ENCODE data around the gene DUSP2.

DUSP2 gene

DNA sequence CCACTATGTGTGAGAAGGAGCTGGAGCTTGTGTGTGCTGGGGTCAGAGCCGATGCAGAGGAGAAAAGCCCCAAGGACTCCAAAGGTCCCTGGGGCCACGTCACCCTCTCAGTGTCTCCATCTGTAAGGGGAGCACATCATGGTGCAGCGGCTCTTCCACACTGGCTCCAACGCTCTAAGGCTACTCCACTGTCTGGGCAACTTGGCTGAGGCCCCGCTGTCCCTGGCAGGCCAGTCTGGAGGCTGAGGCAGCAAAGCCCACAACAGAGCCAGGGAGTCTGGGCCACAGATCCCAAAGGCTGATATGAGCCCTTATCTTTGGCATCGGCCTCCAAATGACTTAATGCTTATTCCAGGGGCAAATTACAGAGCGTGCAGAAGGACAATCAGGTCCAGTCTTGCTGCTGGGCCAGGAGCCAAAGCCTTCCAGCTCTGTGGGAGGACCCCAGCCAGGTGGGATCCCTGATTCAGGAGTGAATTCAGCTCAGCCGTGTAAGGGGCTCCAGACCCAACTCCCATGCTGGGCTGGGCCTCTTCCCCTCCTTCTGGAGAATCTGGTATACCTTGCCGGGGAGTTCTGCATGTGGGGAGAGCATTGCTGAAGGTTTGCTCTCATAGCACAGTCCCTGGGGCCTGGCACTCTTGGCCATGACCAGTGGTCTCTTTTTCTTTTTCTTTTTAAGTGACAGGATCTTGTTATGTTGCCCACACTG is 1.8 kb upstream of the DUSP2 start:
- DNase-seq, result peak in 1 of 2 donors; percentile 43

DNA sequence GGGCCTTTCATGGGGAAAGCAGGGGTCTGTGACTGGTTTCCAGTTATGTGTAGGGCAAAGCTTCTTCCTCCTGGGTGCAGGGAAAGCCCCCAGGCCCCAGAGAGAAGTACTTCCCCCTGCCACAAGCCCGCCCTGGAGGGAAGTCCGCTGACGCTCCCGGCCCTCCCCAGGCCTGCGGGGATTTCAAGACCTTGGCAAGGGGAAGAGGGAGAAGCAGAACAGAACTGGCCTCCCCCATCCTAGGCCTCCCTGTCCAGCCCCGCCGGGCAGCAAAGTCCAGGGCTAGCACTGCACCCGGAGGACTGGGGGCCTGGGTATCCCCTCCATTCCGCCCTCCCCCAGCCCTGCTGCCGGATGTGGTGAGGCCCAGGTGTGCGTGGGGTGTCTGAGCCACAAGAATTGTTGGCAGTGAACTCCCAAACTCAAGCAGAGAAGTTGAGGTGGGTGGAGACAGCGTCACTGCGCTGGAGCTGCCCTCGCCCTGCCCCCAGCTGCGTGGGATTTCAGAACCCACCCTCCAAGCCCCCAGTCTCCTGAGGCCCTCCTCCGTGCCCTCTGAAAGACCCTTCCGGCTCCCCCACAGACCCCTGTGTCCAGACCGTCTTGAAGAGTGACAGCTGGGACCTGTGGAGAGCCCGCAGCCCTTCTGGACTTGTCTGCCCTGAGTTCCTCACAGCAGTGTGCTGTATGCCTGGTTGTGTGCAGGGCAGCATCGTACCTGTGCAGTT is 1.1 kb upstream of the DUSP2 start:
- DNase-seq, result peak; percentile 89 to 90

DNA sequence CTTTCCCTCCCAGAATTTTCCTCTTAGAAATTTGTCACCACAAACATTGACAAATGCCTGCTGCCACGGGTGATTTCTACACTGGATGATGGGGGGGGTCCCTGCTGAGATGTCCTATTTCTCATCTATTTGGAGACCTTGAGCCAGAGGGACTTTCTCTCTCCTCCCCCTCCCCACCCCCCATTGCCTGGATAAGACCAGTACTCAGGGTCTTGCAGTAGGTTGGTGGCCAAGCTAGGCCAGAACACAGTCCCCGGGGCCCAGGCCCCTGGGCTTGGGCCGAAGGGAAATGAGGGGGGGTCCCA is 560 bp upstream of the DUSP2 start:
- DNase-seq, result no peak

DNA sequence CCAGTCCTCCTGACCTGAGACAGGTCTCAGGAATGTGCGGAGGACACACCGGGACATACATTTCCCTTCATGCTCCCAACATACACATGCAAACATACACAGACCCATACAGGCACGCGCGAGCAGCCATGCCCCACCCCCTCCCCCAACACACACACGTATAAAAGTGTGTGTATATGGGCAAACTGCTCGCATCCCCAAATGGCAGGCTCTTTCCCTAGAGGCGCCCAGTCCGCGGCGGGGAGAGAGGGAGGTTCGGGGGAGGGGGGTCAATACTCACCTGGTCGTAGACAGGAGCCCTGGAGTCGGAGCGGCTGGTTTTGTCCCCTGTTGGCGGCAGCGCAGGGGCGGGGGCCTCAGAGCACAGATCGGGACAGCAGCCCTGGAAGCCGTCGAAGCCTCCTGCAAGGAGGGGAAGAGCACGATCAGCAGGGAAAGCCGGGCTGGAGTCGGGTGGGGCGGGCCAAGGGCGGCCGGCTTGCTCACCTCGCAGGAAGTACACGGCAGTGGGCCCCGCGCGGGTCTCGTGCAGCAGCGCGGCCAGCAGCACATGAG is 682 bp downstream of the DUSP2 start:
- DNase-seq, result peak; percentile 23 to 52

DNA sequence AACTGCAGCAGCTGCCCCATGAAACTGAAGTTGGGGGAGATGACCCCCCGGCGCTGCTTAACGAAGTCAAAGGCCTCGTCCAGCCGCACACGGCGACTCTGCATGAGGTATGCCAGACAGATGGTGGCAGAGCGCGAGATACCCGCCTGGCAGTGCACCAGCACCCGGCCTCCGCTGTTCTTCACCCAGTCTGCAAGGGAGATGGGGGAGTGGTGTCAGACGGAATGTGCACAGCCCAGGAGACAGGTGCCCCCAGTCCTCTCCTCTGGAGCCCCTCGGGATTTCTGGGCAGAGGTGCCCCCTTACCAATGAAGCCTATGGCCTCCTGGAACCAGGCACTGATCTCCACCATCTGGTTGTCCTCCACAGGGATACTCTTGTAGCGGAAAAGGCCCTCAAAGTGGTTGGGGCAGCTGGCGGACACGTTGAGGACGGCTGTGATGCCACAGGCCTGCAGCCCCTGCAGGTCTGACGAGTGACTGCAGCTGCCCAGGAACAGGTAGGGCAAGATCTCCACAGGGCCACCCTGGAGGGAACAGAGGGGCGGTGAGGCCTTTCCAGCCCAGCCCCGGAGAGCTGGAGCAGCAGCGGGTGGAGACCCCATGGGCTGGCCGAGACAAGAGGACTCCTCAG is 1.3 kb downstream of the DUSP2 start:
- peak; percentile 28 to 48 for DNase-seq

DNA sequence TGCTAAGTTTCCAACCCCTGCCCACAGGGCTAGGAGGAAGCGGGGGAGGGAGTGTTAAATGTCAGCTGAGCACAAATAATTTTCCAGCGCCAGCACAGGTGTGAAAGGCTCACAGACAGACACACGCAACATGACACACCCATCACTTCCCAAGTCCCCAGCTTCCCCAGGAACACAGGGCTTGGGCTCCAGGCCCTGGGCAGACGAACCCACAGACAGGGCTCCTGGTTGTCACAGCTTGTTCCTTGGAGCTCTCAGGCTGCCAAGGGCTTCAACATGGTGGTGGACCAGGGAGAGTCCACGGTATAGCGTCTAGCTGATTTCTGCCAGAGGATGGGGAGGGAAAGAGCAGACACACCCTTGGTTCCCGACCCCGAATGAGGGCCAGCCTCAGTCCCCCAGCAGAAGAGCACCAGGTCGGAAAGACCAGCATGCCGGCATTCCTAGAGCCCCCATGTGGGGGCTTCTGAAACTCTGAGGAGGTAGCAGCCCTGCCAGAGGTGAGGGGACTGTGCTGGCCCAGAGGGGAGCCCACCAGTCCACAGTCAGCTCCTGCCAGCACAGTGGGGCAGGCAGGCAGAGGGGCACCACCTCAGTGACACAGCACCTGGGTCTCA is 1.9 kb downstream of the DUSP2 start:
- DNase-seq, result peak; percentile 13 to 52

DNA sequence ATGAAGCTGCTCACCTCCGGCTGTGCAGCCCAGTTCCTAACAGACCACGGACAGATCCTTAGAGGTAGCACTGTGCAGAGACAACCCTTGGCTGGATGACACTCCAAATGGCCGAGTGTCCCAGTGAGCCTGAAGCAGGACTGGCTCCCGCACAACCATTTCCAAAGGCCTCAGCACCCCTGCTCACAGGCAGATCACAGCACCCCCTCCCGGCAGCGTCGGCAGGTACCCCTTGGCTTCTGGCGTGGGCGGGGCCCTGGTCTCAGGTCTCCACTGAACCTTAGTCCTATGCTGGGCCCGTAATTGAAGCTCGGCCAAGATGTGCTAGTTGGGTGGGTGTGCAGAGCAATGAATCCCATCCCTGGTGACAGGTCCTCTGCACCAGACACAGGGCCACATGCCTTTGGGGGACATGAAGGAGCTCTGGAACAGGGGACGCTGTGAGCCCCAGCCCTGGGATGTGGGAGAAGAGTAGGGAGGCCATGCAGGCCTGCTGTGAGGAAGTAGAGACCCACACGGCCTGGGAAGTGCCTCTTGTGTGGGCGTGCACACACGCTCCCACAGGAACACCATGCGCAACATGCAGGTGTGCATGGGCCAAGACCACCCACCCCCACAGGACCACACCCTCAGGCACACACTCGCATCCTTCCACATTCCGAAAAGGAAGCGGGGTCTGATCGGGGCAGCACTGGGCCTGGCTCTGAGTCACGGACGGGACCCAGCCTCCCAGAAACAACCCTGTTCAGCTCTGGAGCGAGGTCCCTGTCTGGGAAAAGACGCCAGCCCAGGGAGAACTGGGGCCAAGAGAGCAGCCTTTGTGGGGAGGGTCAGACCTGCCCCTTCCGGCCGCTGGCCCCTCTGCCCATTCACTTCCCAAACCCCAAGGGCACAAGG is 2.8 kb downstream of the DUSP2 start:
- peak; percentile 70 to 78 for DNase-seq

DNA sequence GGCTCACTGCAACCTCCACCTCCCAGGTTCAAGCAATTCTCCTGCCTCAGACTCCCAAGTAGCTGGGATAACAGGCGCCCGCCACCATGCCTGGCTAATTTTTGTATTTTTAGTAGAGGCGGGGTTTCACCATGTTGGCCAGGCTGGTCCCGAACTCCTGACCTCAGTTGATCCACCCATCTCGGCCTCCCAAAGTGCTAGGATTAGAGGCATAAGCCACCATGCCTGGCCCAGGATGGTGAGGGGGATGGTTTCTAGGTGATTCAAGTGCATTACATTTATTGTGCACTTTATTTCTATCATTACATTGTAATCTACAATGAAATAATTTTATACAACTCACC is 3.6 kb downstream of the DUSP2 start:
- DNase-seq, result peak in 1 of 2 donors; percentile 29

DNA sequence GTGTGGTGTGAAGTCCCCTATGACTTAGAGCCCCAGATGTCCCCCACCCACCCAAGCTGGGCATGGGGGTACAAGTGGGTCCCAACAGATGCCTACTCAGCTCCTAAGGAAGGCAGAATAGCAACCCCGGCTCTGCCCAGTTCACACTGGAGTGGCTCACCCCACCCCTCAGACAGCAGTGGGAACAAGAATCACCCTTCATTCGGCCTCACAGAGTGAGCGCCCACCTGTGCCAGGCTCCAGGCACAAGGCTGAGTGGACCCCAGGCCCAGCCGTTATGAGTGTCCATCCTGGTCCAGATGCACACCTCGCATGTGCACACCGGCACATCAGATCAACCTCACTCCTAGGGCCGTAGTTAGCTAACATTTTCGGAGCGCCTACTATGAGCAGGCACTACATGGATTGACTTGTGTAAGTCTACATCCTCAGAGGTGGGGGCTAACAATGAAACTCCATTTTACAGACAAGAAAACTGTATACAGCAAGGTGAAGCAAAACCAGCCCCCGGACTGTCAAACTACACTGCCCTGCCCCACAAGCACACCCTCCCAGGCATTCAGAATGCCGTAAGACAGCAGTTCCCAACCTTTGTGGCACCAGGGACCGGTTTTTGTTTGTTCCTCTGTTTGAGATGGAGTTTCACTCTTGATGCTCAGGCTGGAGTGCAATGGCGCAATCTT is 4.2 kb downstream of the DUSP2 start:
- peak in 1 of 2 donors; percentile 39 for DNase-seq

DNA sequence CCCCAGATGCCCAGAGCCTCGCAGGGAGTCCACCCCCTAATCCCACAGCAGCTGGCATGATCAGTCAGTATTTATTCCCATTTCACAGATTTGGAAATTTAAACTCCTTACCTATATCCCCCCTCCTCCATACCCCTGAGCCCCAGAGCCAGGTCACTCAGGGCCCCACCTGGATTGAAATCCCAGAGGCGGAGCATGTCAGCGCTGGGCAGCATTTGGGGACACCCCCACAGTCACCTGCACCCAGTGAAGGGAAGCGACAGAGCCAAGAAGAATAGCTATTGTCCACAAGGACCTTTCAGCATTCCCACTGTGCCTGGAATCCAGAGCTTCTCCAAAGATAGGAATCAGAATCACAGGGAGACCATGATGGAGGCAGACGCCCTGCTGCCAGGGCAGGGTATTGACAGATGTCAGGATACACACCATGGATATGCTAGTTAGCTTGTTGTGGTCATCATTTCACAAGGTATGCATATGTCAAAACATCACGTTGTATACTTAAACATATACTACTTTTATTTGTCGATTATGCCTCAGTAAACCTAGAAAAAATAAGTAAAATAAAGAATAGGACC is 6.0 kb downstream of the DUSP2 start:
- peak in 1 of 2 donors; percentile 27 for DNase-seq

DNA sequence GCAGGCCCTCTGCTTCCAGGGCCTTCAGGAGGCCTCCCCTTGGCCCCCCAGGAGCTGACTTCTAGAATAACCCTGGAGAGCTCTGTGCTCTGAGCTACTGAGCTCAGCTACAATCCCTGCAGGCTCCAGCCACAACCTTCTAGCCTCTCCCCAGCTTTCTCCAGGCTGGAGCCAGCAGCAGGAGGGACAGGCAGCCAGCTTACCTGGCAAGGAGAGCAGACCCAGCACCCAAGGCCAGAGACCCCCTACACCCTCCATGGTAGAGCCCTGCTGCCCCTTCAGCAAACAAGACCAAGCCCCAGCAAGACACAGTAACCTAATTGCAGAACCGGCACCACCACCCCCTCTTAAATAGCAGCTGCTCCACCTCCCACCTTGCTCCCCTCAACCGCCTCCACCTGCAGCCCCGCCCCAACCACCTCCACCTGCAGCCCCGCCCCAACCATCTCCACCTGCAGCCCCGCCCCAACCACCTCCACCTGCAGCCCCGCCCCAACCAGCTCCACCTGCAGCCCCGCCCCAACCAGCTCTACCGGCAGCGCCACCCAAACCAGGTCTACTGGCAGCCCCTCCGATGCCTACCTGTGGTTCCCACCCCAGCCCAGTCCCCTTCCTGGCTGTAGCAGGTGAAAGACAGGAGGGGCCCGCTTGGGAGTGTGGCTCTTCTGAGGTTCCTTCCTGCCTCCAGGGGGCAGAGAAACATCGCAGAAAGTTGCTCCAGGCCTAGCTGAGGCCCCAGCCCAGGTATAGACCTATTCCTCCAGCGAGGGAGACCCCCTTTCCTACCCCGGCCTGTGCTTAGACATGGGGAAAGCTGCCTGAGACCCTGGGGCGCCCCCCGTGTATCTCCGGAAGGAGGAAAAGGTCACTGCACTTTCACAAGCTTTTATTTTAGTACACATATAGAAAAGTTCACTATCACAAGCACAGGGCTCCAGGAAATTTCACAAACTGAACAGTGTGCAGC is 6.8 kb downstream of the DUSP2 start, which contains the start of gene ASTL:
TSS of gene ASTL (minus strand) at position 324 of the 967 bp plus-strand sequence. CDS start at position 258, 66 bp downstream.
- peak; percentile 71 to 76 for DNase-seq

DNA sequence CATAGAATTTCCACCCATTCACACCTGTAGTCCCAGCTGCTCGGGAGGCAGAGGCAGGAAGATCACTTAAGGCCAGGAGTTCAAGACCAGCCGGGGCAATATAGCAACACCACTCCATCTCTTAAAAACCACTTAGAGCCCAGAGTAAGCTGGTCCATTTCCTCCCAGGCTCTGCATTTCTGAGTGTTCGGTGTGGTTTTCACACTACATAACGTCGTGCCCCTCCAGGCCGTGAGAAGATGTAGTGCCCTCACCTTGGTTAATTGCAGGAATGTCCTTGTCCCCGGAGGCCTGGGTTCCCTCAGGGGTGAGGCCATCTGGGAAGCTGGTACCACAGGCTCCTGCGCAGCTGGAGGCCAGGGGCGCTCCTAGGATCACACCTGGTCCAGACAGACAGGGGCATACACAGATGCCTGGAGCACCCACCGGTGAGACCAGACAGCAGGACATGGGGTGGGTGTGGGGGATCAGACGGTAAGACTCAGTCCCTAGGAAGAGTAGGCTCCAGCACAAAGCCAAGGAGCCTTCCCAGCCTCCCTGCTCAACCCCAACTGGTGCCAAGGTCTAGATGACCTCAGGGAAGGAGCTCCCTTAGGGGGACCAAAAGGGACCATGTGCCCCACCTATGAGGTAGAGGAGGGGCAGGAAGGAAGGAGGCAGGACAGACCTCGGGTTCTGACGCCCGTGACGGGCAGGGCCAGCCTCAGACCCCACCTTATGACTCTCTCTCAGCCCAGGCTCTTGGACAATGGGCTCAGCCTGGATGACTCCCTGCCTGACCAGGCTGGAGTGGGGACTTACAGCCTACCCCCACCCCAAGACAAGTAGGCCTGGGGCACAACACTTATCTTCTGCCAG is 7.7 kb downstream of the DUSP2 start:
- peak in 1 of 2 donors; percentile 30 for DNase-seq

DNA sequence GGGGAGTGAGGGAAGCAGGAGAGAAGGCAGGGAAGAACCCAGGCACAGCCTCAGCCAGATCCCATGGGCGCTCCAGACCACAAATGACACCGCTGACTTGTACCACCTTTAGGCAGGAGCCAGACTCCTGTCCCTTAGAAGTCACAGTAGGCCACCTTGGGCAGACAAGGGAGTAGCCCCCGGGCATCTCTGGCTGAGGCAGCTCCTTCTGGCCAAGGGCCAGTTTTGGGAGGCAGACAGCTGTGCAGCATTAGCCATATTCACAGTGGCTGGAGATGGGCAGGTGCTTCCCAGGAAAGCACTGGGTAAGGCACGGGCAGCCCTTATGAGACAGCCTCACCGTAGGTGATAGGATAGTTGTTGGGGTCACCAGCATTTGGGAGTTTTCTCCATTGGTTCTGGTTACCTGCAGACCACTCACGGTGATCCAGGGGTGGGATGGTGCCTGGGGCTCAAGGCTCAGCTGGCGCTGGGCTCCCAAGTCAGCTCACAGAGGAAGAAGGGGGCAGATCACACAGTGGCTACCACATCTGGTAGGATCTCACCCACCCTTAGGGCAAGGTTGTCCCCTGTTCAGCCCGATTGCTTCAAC is 9.0 kb downstream of the DUSP2 start:
- DNase-seq, result peak in 1 of 2 donors; percentile 35

DNA sequence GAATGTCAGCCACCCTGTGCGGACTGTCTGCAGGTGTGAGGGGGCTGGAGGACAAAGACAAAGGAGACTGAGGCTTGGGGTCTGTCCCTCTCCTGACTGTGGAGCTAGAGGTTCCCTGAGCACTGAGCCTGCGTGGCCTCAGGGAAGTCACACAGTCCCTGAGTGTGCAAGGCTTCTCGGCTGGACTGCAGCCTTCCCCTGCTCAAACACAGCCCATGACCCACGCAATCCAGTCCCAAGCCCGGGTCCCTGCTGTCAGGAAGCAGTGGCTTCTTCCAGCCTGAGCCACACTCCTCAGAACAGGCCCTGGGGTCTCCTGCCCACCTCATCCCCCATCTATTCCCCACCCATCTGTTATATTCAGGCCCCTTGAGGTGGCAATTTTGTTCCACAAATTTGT is 9.6 kb downstream of the DUSP2 start:
- peak in 1 of 2 donors; percentile 21 for DNase-seq

DNA sequence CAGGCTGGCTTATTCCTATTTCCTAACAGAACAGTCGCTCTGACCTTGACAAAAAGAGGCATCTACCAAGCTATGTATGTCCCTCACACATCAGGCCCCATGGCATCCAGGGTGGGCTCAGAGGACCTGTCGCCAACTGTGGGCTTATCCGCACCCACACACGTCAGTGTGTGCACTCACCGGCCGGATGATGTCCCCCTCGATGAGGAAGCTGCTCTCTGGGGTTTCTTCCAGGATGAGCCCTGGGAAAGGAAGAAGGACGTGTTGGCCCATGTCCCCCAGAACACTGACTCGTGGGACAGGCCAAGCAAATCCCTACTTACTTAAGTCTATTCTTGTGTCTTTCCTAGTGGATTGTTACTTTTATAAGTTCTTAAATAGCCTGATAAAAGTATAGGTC is 10.1 kb downstream of the DUSP2 start:
- DNase-seq, result peak in 1 of 2 donors; percentile 15

DNA sequence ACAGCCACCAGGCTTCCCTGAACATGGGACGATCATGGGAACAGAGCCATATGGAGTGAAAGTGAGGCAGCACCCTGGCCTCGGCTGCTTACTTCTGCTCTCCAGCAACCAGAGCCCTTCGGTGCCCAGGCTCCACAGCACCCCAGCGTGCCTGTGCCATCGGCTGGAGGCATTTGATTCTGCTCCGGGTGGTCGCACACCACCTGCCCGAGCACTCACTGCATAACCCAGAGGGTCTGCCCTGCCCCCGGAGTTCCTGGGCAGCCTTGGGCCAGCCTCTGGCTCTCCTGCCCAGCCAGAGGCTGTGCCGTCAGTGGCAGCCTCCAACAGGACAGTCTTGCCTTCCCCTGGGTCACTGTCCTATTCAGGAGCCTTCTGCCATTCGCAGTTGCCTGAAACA is 10.8 kb downstream of the DUSP2 start:
- peak in 1 of 2 donors; percentile 28 for DNase-seq

DNA sequence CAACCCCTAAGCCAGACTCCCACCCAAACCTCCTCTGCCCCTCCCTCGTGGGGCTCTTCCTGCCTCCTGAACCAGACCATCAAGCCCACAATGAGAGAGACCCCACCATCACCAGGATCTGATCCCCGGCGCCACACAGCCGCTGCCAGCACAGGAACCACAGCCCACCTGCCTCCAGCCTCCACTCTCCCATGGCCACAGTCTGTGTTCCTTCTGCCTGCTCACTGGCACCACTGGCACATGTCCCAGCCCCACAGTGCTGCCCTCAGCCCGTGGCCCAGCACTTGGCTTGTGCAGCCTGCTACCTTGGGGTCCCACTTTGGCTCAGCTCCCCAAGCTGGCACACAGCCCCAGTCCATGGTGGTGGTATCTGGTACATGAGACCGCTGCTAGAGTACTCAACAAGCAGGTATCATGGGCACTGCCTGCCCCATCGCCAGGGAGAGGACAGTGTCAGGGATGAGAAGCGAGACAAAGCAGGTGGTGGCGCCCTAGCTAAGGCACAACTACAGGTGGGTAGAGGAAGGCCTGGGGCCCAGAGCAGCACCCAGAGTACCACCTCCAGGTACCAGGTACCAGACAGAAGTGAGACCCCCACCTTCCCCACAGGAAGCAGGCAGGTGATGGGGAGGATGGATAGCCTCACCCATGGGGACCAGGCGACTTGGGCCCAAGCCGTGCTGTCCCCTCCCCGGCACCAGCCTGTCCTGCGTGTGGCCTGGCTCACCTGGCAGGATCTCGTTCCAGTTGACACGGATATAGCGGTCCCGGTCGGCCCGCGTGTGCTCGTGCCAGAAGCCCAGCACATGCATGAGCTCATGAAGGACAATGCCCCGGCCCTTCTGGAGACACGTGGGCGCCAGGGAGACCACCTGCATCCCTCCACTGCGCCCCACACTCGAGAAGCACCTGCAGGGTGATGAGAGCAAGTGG is 13.2 kb downstream of the DUSP2 start:
- DNase-seq, result peak in 1 of 2 donors; percentile 21
